Stimulated activated CD8-positive, alpha-beta memory T cell treated with anti-CD3 and anti-CD28 coated beads, Interleukin-15, amount 100 ng/mL, for 24 hours (primary cell): ENCODE data around the gene SLCO2B1.
A peak's percentile ranks its signal among the peaks of the same experiment; 100 is the strongest.

Experiments
- DNase-seq: peaks from one replicate; pipeline ENCODE4 v3.0.0-alpha.2; 2020; ENCODE audit warnings: low read depth

Gene SLCO2B1

GRCh38 chr11:75223954-75224643 lies 73.2 kb downstream of the SLCO2B1 start:
- no peak for DNase-seq

DNA sequence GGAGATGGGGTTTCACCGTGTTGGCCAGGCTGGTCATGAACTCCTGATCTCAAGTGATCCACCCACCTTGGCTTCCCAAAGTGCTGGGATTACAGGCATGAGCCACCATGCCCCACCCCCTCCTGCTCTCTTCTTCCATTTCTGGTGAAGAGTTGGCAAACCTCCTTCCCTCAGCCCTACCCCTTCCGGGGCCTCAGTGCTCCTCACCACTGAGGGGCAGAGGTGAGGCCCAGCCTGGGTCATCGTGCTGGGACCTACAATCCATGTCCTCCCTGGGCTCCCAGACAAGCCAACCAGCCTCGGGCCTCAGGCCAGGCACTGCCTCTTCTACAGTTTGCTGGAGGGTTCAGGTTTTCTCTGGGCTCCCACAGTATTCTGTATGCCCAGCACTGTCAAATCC lies 74.9 kb downstream of the SLCO2B1 start:
- no peak for DNase-seq

GRCh38 chr11:75229466-75229865 lies 78.6 kb downstream of the SLCO2B1 start:
- no peak for DNase-seq

GRCh38 chr11:75230621-75231020 lies 79.7 kb downstream of the SLCO2B1 start:
- DNase-seq = no peak

DNA sequence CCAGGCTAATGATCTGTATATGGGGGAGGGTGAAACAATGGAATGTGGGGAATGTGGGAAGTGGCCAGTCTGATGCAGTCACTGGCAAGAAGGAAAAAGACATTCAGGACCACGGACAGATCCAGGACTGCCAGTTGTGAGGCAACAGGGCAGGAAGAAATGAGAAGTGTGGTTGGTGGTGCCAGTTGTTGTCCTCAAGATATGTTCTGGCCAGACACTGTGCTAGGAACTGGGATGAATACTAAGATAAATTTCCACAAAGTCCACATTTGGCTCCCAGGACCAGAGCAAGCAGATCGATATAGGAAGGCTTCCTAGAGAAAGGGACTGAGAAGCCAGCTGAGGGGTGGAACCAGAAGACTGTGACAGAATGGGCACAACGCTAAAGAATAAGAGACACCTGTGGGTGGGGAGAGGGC lies 82.9 kb downstream of the SLCO2B1 start:
- no peak for DNase-seq

DNA sequence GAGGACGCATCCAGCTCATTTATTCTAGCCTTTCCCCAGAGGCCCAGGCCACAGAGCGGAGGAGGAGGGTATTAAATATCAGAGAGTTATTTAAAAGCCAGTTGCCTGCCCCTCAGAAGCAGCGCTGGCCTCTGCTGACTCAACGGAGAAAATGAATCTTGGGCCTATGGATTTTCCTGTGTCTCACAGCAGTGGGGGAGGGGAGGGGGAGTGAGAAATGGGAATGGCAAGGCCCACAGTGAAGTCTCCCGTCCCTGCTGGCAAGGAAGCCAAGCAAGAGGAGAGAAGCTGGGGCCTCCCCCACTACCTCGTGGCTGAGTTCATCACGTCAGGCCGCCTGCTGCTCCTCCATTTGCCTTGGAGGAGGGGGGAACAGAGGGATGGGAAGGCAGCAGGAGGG lies 85.2 kb downstream of the SLCO2B1 start:
- no peak for DNase-seq

DNA sequence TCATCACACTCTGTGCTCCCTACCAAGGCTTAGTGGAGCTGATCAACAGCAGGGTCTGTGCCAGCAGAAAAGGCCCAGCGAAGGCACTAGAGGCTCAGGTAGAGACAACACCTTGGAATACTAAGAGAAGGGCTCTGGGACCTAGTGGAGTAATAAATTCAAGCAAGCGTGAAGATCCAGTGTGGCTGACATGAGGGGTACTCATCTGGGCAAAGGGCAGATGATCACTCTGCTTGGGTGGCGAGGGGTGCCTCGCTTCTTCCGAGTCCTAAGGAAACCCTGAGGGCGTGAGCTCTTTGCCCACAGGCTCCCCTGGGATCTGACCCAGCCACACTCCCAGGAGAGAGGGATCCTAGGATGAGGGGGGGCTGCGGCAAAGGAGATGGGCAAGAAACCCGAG lies 86.1 kb downstream of the SLCO2B1 start:
- no peak for DNase-seq

GRCh38 chr11:75238595-75239440 lies 87.9 kb downstream of the SLCO2B1 start:
- DNase-seq = no peak

GRCh38 chr11:75239531-75240290 lies 88.8 kb downstream of the SLCO2B1 start:
- no peak for DNase-seq

DNA sequence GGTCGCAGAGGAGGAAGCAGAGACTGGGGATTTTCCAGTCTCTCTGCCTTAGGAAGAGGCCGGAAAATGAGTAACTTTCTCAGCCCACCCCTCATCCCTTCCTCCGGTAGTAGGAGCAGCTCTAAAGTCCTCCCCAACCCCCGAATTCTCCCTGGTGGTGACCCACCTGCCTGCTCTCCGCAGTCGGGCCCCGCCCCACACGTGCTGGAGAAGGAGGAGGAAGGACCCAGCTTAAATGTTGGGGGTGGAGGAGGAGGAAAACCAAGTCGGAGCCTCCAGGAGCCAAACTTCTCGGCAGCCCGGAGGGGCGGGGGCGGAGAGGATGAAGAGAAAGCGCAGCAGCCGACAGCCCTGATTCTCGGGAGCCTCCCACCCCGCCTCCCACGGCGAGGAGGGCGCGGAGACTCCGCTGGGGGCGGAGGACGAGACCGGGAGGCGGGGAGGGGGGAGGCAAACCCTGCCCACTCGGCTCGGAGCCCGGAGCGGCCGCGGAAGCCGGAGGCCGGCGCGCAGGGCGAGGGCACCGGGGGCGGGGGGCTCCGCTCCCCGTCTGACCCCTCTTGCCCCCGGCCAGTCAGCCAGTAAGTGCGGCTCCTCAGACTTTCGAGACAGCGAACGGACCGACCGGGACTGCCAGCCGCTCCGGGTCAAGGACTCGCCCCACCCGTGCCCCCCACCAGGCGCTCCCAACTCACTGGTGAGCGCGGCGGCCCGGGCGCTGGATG lies 89.6 kb downstream of the SLCO2B1 start, which contains the start of gene TPBGL:
Gene TPBGL (plus strand): TSS at position 464 of the 725 bp plus-strand sequence. CDS start 276 bp downstream, outside the sequence.
- DNase-seq = no peak

- peak; percentile 87 for DNase-seq
These were observed 90.4 kb downstream of the SLCO2B1 start for GRCh38 chr11:75241036-75241905.

DNA sequence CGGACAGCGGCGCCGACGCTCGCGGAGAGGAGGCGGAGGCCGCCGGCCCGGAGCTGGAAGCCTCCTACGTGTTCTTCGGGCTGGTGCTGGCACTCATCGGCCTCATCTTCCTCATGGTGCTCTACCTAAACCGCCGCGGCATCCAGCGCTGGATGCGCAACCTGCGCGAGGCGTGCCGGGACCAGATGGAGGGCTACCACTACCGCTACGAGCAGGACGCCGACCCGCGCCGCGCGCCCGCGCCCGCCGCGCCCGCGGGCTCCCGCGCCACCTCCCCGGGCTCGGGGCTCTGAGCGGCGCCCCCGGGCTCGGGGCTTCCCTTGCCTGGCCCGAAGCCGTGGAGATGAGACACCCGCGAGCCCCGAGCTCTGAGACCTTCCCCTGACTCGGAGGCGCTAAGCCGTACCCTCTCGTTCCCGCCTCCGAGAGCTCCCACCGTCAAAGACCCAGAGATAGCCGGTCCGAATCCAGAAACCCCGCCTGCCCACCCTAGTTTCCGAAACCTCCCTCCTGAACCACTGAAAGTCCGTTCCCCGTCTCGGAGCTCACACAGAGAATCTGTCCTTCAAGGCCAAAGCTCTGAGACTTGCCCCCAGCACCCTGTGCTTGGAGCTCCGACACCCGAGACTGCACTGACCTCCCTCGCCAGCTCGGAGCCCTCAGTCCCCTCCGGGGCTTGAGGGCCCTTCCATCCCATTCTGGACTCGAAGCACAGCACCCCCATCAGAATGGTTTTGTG lies 91.2 kb downstream of the SLCO2B1 start:
- no peak for DNase-seq

DNA sequence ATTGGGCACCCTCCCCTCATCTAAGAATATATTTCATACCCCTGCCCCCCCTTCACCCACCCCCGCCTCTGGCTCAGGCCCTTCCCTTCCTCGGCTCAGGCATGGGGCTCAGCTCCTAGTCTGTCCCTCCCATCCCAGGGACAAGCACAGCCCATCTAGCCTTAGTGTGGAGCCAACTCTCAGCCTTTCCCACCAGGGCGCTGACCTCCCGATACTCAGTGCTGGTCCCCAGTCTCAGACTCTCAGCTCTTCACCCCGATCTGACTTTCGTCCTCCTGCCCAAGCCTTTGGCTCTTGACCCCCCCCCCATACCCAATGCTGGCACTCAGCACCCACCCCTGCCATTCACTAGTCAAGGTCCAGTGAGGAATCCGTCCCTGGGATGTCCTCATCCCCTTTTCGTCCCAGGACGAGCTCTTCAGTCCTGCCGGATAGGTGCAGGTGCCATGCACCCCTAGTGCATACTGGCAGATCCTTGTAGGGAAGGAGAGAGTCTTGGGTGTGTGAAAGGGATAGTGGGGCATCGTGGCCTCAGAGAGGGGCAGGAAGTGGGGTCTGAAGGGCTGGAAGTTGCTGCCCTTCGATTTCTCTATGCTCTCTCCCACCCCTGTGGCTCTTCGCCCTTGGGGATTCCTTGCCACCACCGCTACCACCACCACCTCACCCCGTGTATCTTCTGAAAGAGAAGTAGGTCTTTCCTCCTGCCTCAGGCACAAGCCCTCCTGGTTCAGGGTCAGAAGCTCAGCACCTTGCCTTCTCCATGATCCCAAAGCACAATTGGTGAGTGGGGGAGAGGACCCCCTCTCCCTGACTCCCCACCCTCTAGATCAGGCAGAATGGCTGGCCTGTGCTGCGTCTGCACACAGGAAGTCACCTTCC lies 92.1 kb downstream of the SLCO2B1 start:
- DNase-seq = no peak

DNA sequence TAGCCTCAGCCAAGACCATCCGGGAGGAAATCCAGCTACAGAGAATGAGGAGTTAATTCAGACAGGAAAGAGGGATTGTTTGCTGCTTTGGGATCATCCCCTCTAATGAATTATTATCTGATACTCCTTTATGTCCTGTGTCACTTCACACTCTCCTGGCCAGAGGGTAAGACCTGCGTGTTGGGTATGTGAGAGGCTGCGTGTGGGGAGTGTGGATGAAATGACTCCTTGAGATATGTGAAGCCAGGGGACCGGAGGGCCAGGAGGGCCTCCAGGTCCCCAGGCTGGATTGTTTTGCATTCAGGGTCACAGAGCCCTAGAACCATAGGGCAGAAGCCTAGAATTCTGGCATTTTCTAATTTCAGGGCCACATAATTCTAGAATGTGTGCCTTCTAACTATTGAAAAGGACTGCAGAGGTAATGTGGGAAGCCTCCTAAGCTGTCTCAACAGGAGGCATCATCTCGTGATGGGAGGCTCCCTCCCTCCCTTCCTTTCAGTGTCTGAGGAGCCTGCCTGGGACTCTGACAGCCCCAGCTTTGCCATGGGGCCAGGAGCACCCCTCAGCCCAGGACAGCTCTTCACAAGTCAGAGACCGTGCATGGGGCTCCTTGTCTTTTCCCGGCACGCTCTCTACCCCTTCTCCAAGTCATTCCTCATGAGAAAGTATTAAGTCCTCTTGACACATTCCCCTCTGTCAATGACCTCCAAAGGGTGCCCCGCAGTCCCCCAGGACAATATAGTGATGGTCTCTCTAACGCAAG lies 93.3 kb downstream of the SLCO2B1 start:
- DNase-seq = no peak

GRCh38 chr11:75245356-75246005 lies 94.6 kb downstream of the SLCO2B1 start:
- no peak for DNase-seq

GRCh38 chr11:75246006-75246670 lies 95.2 kb downstream of the SLCO2B1 start:
- DNase-seq = no peak

GRCh38 chr11:75246671-75247350 lies 95.9 kb downstream of the SLCO2B1 start:
- DNase-seq = no peak
